GM23248 (cell line): Measurements from ENCODE around the gene MDN1.

Source experiments
- EZH2 ChIP-seq: fragments of 200-600 bp; sonication (generic); IDR thresholded peaks from 2 replicates; pipeline ENCODE4 v1.6.1; 2018; ENCODE audit warnings: antibody characterized with exemption, mild to moderate bottlenecking; ENCODE audit not compliant: insufficient read depth, poor library complexity, severe bottlenecking
- EZH2phosphoT487 ChIP-seq: fragments of 200-600 bp; sonication (generic); IDR thresholded peaks from 2 replicates; pipeline ENCODE4 v1.6.1; 2018; ENCODE audit warnings: antibody characterized with exemption, moderate library complexity, mild to moderate bottlenecking, low read depth; ENCODE audit not compliant: insufficient read depth

DNA sequence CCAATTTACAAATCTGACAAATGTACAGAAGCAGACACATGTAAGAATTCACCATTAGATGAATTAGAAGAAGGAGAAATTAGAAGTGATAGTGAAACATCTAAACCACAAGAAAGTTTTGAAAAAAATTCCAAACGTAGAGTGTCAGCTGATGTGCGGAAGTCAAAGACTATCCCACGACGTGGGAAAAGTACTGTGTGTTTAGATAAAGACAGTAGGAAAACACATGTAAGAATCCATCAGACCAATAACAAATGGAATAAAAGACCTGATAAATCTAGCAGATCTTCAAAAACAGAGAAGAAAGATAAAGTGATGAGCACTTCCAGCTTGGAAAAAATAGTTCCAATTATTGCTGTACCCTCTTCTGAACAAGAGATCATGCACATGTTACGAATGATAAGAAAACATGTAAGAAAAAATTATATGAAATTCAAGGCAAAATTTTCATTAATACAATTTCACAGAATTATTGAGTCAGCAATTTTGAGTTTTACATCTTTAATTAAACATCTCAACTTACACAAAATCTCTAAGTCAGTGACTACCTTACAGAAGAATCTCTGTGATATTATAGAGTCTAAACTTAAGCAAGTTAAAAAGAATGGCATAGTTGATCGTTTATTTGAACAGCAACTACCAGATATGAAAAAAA lies 46.6 kb upstream of the MDN1 start:
- TF ChIP-seq EZH2phosphoT487, result no peak
- TF ChIP-seq EZH2, result no peak
